K562 (cell line): ENCODE results near the gene KNTC1. TPM values are rescaled to one million over a fixed set of nuclear protein-coding genes. Genes with fewer than 3 reads are reported as not detected.

ENCODE experiments used
- BRCA1 ChIP-seq, 2 experiments: fragments of 450-650 bp in 1 of 2; sonication (generic) in 1 of 2; formaldehyde crosslinking in 1 of 2; IDR thresholded peaks; 2 replicates each; pipeline versions ENCODE4 v1.5.0 to v1.6.1; 2017 to 2020; ENCODE audit warnings: mild to moderate bottlenecking in 1 of 2, missing genetic modification reagents in 1 of 2
- CEBPB ChIP-seq: fragments of 450-650 bp; IDR thresholded peaks from 2 replicates; pipeline ENCODE4 v1.6.1; 2016; ENCODE audit warnings: missing genetic modification characterization, missing compliant biosample characterization
- CTCF ChIP-seq, 3 experiments: IDR thresholded peaks in 2 of 3; conservative IDR thresholded peaks in 1 of 3; 2 replicates each; pipeline ENCODE4 v1.5.1; 2011 to 2012; ENCODE audit warnings: low read length in 3 of 3, mild to moderate bottlenecking in 3 of 3, control low read depth in 2 of 3, improper control_type of control experiment in 1 of 3, inconsistent platforms in 1 of 3, low read depth in 1 of 3, mixed read lengths in 1 of 3, moderate library complexity in 1 of 3; ENCODE audit not compliant: insufficient read depth in 2 of 3
- EP400 ChIP-seq: fragments of 450-650 bp; IDR thresholded peaks from 2 replicates; pipeline ENCODE4 v1.6.1; 2017; ENCODE audit warnings: antibody characterized with exemption, mild to moderate bottlenecking, moderate library complexity
- ID3 ChIP-seq, 2 experiments: fragments of 250-450 bp in 1 of 2; fragments of 450-650 bp in 1 of 2; sonication (Bioruptor Pico) in 1 of 2; IDR thresholded peaks; 2 replicates each; pipeline versions ENCODE4 v1.6.1 to v1.8.0; 2016 to 2021; ENCODE audit warnings: mild to moderate bottlenecking in 2 of 2, moderate library complexity in 2 of 2, missing compliant biosample characterization in 1 of 2, missing genetic modification characterization in 1 of 2
- MAFG ChIP-seq: fragments of 450-650 bp; conservative IDR thresholded peaks from 2 replicates; pipeline ENCODE4 v1.6.1; 2016; ENCODE audit warnings: missing genetic modification characterization, missing compliant biosample characterization
- NBN ChIP-seq: fragments of 450-650 bp; IDR thresholded peaks from 2 replicates; pipeline ENCODE4 v1.6.1; 2016; ENCODE audit warnings: low read depth, mild to moderate bottlenecking
- NFE2 ChIP-seq: IDR thresholded peaks from 2 replicates; pipeline ENCODE4 v1.6.1; 2014; ENCODE audit warnings: antibody characterized with exemption, low read depth
- RBM22 ChIP-seq: fragments of 200-400 bp; formaldehyde crosslinking; IDR thresholded peaks from 2 replicates; pipeline ENCODE4 v1.6.1; 2018; ENCODE audit warnings: low read length, low read depth; ENCODE audit not compliant: poor library complexity, severe bottlenecking
- SIN3A ChIP-seq, 2 experiments: fragments of 150-350 bp in 1 of 2; IDR thresholded peaks; 2 replicates each; pipeline ENCODE4 v1.6.1; 2011 to 2016; ENCODE audit warnings: borderline replicate concordance in 2 of 2, low read depth in 2 of 2, low read length in 2 of 2, mild to moderate bottlenecking in 2 of 2, moderate library complexity in 2 of 2; ENCODE audit not compliant: control insufficient read depth in 1 of 2
- SRSF3 ChIP-seq: fragments of 200-400 bp; formaldehyde crosslinking; IDR thresholded peaks from 2 replicates; pipeline ENCODE4 v1.6.1; 2016; ENCODE audit warnings: mild to moderate bottlenecking, low read length, moderate library complexity; ENCODE audit not compliant: insufficient read depth
- TAF1 ChIP-seq: IDR thresholded peaks from 2 replicates; pipeline ENCODE4 v1.6.1; 2011; ENCODE audit warnings: mild to moderate bottlenecking, low read length, moderate library complexity; ENCODE audit not compliant: insufficient read depth, control insufficient read depth, severe bottlenecking; ENCODE audit errors: extremely low read depth
- TBL1XR1 ChIP-seq, 2 experiments: IDR thresholded peaks; 2 replicates each; pipeline ENCODE4 v1.6.1; 2012; ENCODE audit warnings: improper control_type of control experiment in 2 of 2, low read length in 2 of 2, mild to moderate bottlenecking in 1 of 2
- TBP ChIP-seq: optimal IDR thresholded peaks from 2 replicates; pipeline ENCODE3; 2011; ENCODE audit warnings: low read depth, low read length, improper control_type of control experiment
- TGIF2 ChIP-seq: sonication (generic); formaldehyde crosslinking; IDR thresholded peaks from 2 replicates; pipeline ENCODE4 v1.8.1; 2022; ENCODE audit warnings: mild to moderate bottlenecking, missing genetic modification reagents, moderate library complexity
- UBTF ChIP-seq, 2 experiments: IDR thresholded peaks; 2 replicates each; pipeline ENCODE4 v1.6.1; 2012; ENCODE audit warnings: improper control_type of control experiment in 2 of 2, low read depth in 2 of 2, low read length in 2 of 2, borderline replicate concordance in 1 of 2
- YBX1 ChIP-seq: fragments of 450-650 bp; IDR thresholded peaks from 2 replicates; pipeline ENCODE4 v1.7.1; 2016; ENCODE audit warnings: mild to moderate bottlenecking
- ZNF212 ChIP-seq: fragments of 450-650 bp; formaldehyde crosslinking; IDR thresholded peaks from 2 replicates; pipeline ENCODE4 v1.4.0; 2020; ENCODE audit warnings: mild to moderate bottlenecking
- ZNF354B ChIP-seq: fragments of 250-450 bp; sonication (Bioruptor Pico); IDR thresholded peaks from 2 replicates; pipeline ENCODE4 v1.4.0; 2020
- polyA plus RNA-seq, 8 experiments: library from polyadenylated mRNA; depleted of rRNA in 4 of 8; stranded (reverse) in 5 of 8; unstranded in 3 of 8; fragments of >200 nt; fragmentation: Nextera tagmentation in 2 of 8; fragmentation: Illumina TruSeq in 1 of 8; extraction: Ambion mirVana in 2 of 8; extraction: Trizol in 1 of 8; gene quantifications; 2 replicates each; pipeline versions ENCODE4 v1.2.1 to v1.2.3, GENCODE V29; 2011 to 2014; ENCODE audit warnings: inconsistent platforms in 1 of 8, missing spikeins in 1 of 8
- total RNA-seq, 7 experiments: library from RNA; depleted of rRNA in 6 of 7; stranded (reverse); fragments of >200 nt in 6 of 7; fragmentation: Illumina TruSeq in 2 of 7; extraction: Trizol in 2 of 7; gene quantifications; 2 replicates each; pipeline versions ENCODE4 v1.2.1 to v1.2.3, GENCODE V29; 2011 to 2021; ENCODE audit warnings: low replicate concordance in 1 of 7
- TF ChIP-seq, protein P1 (sequence below): fragments of 250-450 bp; sonication (Bioruptor Pico); IDR thresholded peaks from 2 replicates; pipeline ENCODE4 v1.4.0; 2020; ENCODE audit warnings: borderline replicate concordance

KNTC1 gene
- total and polyA plus RNA-seq, 9 of the 15 experiments (the other 6 are each of a cell fraction or from before 2014, with no cell fraction given): 38.9 to 135 (median 99.6) TPM

GRCh38 chr12:122499991-122500684 is 26.9 kb upstream of the KNTC1 start (continued):
- TF ChIP-seq CTCF (IDR thresholded peaks at IDR 0.05 in 2 of 3, conservative IDR thresholded peaks at IDR 0.05 in 1 of 3; ENCODE audit: insufficient read depth in 2 of 3, low read depth in 1 of 3, low read length in 3 of 3) (no peak), MAFG (peak; percentile 34; the same call in 1 of the 2 replicates), TGIF2 (CRISPR knock-in tag) (no peak), UBTF (IDR thresholded peaks at IDR 0.05; ENCODE audit: borderline replicate concordance in 1 of 2, low read depth in 2 of 2, low read length in 2 of 2) (peak in 1 of 2 experiments; percentile 15; a peak in 1 of 4 replicates), SIN3A (IDR thresholded peaks at IDR 0.05; ENCODE audit: borderline replicate concordance in 2 of 2, control insufficient read depth in 1 of 2, low read depth in 2 of 2, low read length in 2 of 2) (peak in 1 of 2 experiments; percentile 28; a peak in 1 of 4 replicates), CEBPB (tag) (peak; percentile 93), TAF1 (peak; percentile 29), TBP (peak; percentile 45), RBM22 (peak; percentile 44), NBN (no peak), NFE2 (peak; percentile 40), ZNF354B (CRISPR knock-in tag) (no peak), YBX1 (no peak), EP400 (peak; percentile 84), ID3 (CRISPR knock-in tag; IDR thresholded peaks at IDR 0.05) (no peak), ID3 (tag; IDR thresholded peaks at IDR 0.05) (0 out of 2 replicates have a peak, but pooled peaks have one; percentile 39), BRCA1 (IDR thresholded peaks at IDR 0.05) (no peak), BRCA1 (CRISPR knock-in tag; IDR thresholded peaks at IDR 0.05) (0 out of 2 replicates have a peak, but pooled peaks have one; percentile 58), SRSF3 (peak; percentile 91; the same call in 1 of the 2 replicates), ZNF212 (CRISPR knock-in tag) (no peak), TBL1XR1 (IDR thresholded peaks at IDR 0.05; ENCODE audit: low read length in 2 of 2) (0 out of 4 replicates have a peak, but pooled peaks of 1 of the 2 experiments have one; percentile 25)
- TF ChIP-seq, protein P1, sequence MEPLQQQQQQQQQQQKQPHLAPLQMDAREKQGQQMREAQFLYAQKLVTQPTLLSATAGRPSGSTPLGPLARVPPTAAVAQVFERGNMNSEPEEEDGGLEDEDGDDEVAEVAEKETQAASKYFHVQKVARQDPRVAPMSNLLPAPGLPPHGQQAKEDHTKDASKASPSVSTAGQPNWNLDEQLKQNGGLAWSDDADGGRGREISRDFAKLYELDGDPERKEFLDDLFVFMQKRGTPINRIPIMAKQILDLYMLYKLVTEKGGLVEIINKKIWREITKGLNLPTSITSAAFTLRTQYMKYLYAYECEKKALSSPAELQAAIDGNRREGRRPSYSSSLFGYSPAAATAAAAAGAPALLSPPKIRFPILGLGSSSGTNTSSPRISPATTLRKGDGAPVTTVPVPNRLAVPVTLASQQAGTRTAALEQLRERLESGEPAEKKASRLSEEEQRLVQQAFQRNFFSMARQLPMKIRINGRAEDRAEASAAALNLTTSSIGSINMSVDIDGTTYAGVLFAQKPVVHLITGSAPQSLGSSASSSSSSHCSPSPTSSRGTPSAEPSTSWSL (CRISPR knock-in tag): 0 out of 2 replicates have a peak, but pooled peaks have one; percentile 46
